Peyer's patch (tissue), 4 donors: Measurements from ENCODE around the gene CCKAR. TPM values are rescaled to one million over a fixed set of nuclear protein-coding genes. Genes with fewer than 3 reads are reported as not detected.

Source experiments
- DNase-seq, 3 donors: peaks; one replicate each; pipeline ENCODE4 v3.0.0-alpha.2; 2017 to 2019
- H3K27ac ChIP-seq, 4 donors: fragments of 200-600 bp; sonication (generic); one replicate each; pipeline ENCODE4 v1.5.1; 2016 to 2019
- H3K27me3 ChIP-seq, 2 donors: fragments of 200-600 bp; sonication (generic); one replicate each; pipeline ENCODE4 v1.5.1; 2019
- H3K36me3 ChIP-seq, 3 donors: fragments of 200-600 bp; sonication (generic); one replicate each; pipeline ENCODE4 v1.5.1; 2016 to 2019
- H3K4me1 ChIP-seq, 4 donors: fragments of 200-600 bp; sonication (generic); one replicate each; pipeline ENCODE4 v1.5.1; 2016 to 2019
- H3K4me3 ChIP-seq, 4 donors: fragments of 200-600 bp; sonication (generic); 1 replicate in 3 of 4; 2 replicates in 1 of 4; pipeline ENCODE4 v1.5.1; 2016 to 2019; ENCODE audit warnings: mild to moderate bottlenecking in 1 of 4
- H3K9me3 ChIP-seq, 4 donors: fragments of 200-600 bp; sonication (generic); one replicate each; pipeline ENCODE4 v1.5.1; 2016 to 2019; ENCODE audit warnings: mild to moderate bottlenecking in 1 of 4
- CTCF ChIP-seq, 6 experiments: fragments of 450-650 bp in 4 of 6; fragments of 200-600 bp in 2 of 6; sonication (generic) in 1 of 6; IDR thresholded peaks; one replicate each; pipeline ENCODE4 v1.5.1; 2017 to 2019; ENCODE audit warnings: antibody characterized with exemption in 6 of 6, mild to moderate bottlenecking in 3 of 6, moderate library complexity in 1 of 6
- POLR2A ChIP-seq, 2 donors: fragments of 450-650 bp; IDR thresholded peaks; one replicate each; pipeline ENCODE4 v1.5.1; 2017; ENCODE audit warnings: antibody characterized with exemption in 2 of 2, mild to moderate bottlenecking in 2 of 2, moderate library complexity in 2 of 2
- total RNA-seq, 4 donors: library from RNA; depleted of rRNA; stranded (reverse); fragments of >200 nt; gene quantifications; one replicate each; pipeline ENCODE4 v1.1.0, GENCODE V29; 2016

Gene CCKAR
- total RNA-seq, 4 donors from 2014 or later, result not detected

GRCh38 chr4:26496207-26496783 is 6.0 kb upstream of the CCKAR start:
- Histone ChIP-seq H3K9me3 (no peaks in the 10 kb centered on the region), H3K36me3 (no peaks in the 10 kb centered on the region), H3K4me3 (no peak overlapping the region), H3K27ac (no peak overlapping the region), H3K4me1 (no peaks in the 10 kb centered on the region), H3K27me3 (no peaks in the 10 kb centered on the region)
- TF ChIP-seq POLR2A (IDR thresholded peaks at IDR 0.05) (no peak), CTCF (IDR thresholded peaks at IDR 0.05) (no peak)
- DNase-seq, result no peak

DNA sequence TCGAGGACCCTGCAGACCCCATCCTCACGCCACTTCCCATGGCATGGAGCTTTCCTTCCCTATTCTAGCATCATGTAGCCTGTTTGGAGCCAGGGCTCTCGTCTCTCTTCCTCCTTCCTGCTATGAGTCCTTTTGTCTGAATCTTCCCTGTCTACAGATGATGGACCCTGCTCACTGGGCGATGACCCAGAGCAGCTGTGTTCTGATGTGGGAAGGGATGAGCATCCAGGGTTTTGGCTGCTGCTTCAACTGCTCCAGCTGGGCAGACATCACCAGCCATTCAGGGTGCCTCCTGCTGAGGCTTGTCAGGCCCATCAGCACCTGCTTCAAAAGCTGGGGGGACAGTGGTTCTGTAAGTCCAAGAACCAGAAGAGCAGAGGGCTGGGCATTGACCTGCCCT is 3.2 kb upstream of the CCKAR start:
- DNase-seq, result no peak
- Histone ChIP-seq H3K27ac (no peak overlapping the region), H3K36me3 (no peaks in the 10 kb centered on the region), H3K9me3 (no peaks in the 10 kb centered on the region), H3K4me3 (no peak overlapping the region), H3K4me1 (no peaks in the 10 kb centered on the region), H3K27me3 (no peaks in the 10 kb centered on the region)
- TF ChIP-seq POLR2A (IDR thresholded peaks at IDR 0.05) (no peak), CTCF (IDR thresholded peaks at IDR 0.05) (no peak)

DNA sequence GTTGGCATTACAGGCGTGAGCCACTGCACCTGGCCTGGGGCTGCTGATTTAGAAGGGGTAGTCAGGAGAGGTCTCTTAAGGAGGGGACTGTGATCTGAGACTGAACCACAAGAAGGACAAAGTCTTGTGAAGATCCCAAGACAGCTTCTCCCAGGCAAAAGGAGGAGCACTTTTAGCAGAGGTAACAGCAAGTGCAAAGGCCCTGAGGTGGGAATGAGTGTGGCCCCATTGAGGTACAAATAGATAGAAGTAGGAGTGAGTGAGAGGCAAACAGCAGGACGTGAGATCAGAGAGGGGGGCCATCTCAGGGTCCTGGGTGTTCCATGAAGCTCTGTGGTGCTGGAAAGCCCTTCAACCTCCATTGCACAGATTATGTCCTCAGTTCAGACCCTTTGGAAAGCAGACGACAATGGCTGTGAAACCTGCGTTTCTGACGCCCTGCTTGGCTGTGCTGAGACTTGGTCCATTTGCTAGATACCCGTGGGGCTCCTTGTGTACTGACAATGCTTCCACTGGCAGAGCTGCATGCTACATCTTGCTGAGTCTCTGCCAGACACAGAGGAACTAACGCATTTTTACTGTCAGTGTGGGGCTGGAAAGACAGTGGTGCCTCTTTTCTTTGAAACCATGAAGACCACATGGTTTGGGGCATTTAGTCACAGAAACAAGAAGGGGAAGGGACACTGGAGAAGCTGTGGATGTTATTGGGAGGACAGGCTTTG is 1.3 kb upstream of the CCKAR start:
- Histone ChIP-seq H3K9me3 (no peaks in the 10 kb centered on the region), H3K27me3 (no peaks in the 10 kb centered on the region), H3K4me1 (no peaks in the 10 kb centered on the region), H3K36me3 (no peaks in the 10 kb centered on the region), H3K27ac (no peak overlapping the region), H3K4me3 (no peak overlapping the region)
- TF ChIP-seq POLR2A (IDR thresholded peaks at IDR 0.05), result no peak
- no peak for TF ChIP-seq CTCF (IDR thresholded peaks at IDR 0.05)
- no peak for DNase-seq

GRCh38 chr4:26490960-26491284 is 638 bp upstream of the CCKAR start:
- Histone ChIP-seq H3K4me3 (no peak overlapping the region), H3K27ac (no peak overlapping the region), H3K27me3 (no peaks in the 10 kb centered on the region), H3K4me1 (no peaks in the 10 kb centered on the region), H3K36me3 (no peaks in the 10 kb centered on the region), H3K9me3 (no peaks in the 10 kb centered on the region)
- TF ChIP-seq POLR2A (IDR thresholded peaks at IDR 0.05), result no peak
- TF ChIP-seq CTCF (IDR thresholded peaks at IDR 0.05), result no peak
- DNase-seq, result no peak

DNA sequence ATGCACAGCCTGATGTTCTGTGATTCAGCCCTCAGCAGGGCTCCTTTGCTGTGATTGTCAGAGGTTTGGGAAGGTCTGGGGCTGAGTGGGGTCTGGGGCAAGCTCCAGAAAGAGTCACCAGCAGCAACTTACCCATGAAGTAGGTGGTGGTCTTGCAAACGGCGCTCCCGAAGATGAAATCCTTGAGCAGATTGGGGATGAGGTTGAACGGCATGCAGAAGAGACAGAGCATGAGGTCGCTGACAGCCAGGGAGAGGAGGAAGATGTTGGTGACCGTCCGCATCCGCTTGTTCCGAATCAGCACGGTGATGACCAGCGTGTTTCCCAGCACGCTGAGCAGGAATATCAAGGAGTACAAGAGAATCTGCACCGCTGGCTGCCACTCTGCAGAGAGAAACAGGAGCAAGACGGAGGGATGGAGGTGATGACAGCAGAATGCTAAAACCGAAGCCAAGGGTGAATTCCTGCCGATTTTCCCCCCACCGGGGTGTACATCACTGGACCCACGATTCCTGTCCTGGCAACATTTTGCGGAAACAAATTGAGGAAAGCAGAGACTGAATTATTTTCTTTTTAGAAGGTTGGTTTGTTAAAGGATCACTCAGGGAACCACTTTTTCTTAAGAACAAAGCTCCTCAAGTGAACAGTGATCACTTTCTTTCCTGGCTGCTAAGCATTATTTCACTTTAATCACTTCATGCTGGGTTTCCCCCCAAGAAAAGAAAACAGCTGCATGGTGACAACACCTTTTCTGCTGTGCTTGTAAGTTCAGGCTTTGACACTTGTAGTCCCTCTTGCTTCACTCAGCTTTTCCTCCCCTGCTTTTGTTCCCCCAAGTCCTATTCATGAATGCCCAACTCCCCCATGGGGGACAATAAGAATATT is 941 bp downstream of the CCKAR start:
- DNase-seq, result no peak
- no peak overlapping the region for H3K27ac ChIP-seq

More for the DNA sequence above, 941 bp downstream of the CCKAR start:
- TF ChIP-seq POLR2A (IDR thresholded peaks at IDR 0.05) (no peak), CTCF (IDR thresholded peaks at IDR 0.05) (no peak)
- Histone ChIP-seq H3K4me3 (no peak overlapping the region), H3K36me3 (no peaks in the 10 kb centered on the region), H3K4me1 (no peaks in the 10 kb centered on the region), H3K9me3 (no peaks in the 10 kb centered on the region), H3K27me3 (no peaks in the 10 kb centered on the region)
